Fibroblast of lung (primary cell): ENCODE data around the gene MACF1. TPM values are rescaled to one million over a fixed set of nuclear protein-coding genes. Genes with fewer than 3 reads are reported as not detected.
A peak's percentile ranks its signal among the peaks of the same experiment; 100 is the strongest.

Experiments used
- DNase-seq, 2 donors: peaks; one replicate each; pipeline versions ENCODE4 v3.0.0 to v3.0.0-alpha.2; 2010; ENCODE audit warnings: low read depth in 2 of 2
- H2AFZ ChIP-seq: 2 replicates; pipeline ENCODE4 v1.5.1; 2012; ENCODE audit warnings: low read length, control low read depth, inconsistent platforms
- H3K27ac ChIP-seq: 2 replicates; pipeline ENCODE4 v1.5.1; 2011; ENCODE audit warnings: low read length, control low read depth; ENCODE audit not compliant: insufficient read depth
- H3K27me3 ChIP-seq: 2 replicates; pipeline ENCODE4 v1.5.1; 2011; ENCODE audit warnings: mild to moderate bottlenecking, low read length; ENCODE audit not compliant: control insufficient read depth, insufficient read depth
- H3K36me3 ChIP-seq: 2 replicates; pipeline ENCODE4 v1.5.1; 2011; ENCODE audit warnings: low read length; ENCODE audit not compliant: control insufficient read depth, insufficient read depth
- H3K4me1 ChIP-seq: 2 replicates; pipeline ENCODE4 v1.5.1; 2011; ENCODE audit warnings: low read length; ENCODE audit not compliant: control insufficient read depth, insufficient read depth; ENCODE audit errors: extremely low read depth
- H3K4me2 ChIP-seq: 2 replicates; pipeline ENCODE4 v1.5.1; 2011; ENCODE audit warnings: low read length, control low read depth; ENCODE audit not compliant: insufficient read depth; ENCODE audit errors: extremely low read depth
- H3K4me3 ChIP-seq, 4 experiments: fragments of 200-600 bp in 1 of 4; sonication (generic) in 1 of 4; replicated peaks in 1 of 4; 2 replicates each; pipeline ENCODE4 v1.5.1; 2011 to 2016; ENCODE audit warnings: low read length in 4 of 4, low read depth in 3 of 4, mild to moderate bottlenecking in 3 of 4, control low read depth in 2 of 4, inconsistent platforms in 1 of 4, mixed read lengths in 1 of 4; ENCODE audit not compliant: insufficient read depth in 1 of 4; ENCODE audit errors: control extremely low read depth in 1 of 4
- H3K79me2 ChIP-seq: 2 replicates; pipeline ENCODE4 v1.5.1; 2012; ENCODE audit warnings: mild to moderate bottlenecking, low read length, inconsistent platforms; ENCODE audit not compliant: control insufficient read depth, insufficient read depth
- H3K9ac ChIP-seq: 2 replicates; pipeline ENCODE4 v1.5.1; 2011; ENCODE audit warnings: mild to moderate bottlenecking, low read length, control low read depth; ENCODE audit not compliant: insufficient read depth
- H3K9me3 ChIP-seq: 2 replicates; pipeline ENCODE4 v1.5.1; 2012; ENCODE audit warnings: low read depth, low read length; ENCODE audit not compliant: control insufficient read depth, insufficient read depth
- H4K20me1 ChIP-seq: 2 replicates; pipeline ENCODE4 v1.5.1; 2011; ENCODE audit warnings: low read length; ENCODE audit not compliant: control insufficient read depth, insufficient read depth; ENCODE audit errors: extremely low read depth
- CTCF ChIP-seq, 2 donors: IDR thresholded peaks in 1 of 2; conservative IDR thresholded peaks in 1 of 2; 1 replicate in 1 of 2; 2 replicates in 1 of 2; pipeline ENCODE4 v1.5.1; 2011 to 2012; ENCODE audit warnings: low read length in 2 of 2, control low read depth in 1 of 2, inconsistent platforms in 1 of 2, low read depth in 1 of 2, mild to moderate bottlenecking in 1 of 2
- EZH2 ChIP-seq: IDR thresholded peaks from 2 replicates; pipeline ENCODE4 v1.5.1; 2012; ENCODE audit warnings: low read length, control low read depth, mild to moderate bottlenecking; ENCODE audit errors: missing control alignments
- polyA plus RNA-seq, 2 donors: library from polyadenylated mRNA; depleted of rRNA in 1 of 2; stranded (reverse) in 1 of 2; unstranded in 1 of 2; fragments of >200 nt; gene quantifications; 2 replicates each; pipeline ENCODE4 v1.2.1, GENCODE V29; 2011 to 2012; ENCODE audit warnings: missing spikeins in 1 of 2
- total RNA-seq: library from RNA; depleted of rRNA; stranded (reverse); fragments of >200 nt; gene quantifications from 2 replicates; pipeline ENCODE4 v1.2.1, GENCODE V29; 2014

MACF1 gene
- total and polyA plus RNA-seq, 2 donors (not counting 1 experiment from before 2014, with no cell fraction given) = 178 to 414 TPM

DNA sequence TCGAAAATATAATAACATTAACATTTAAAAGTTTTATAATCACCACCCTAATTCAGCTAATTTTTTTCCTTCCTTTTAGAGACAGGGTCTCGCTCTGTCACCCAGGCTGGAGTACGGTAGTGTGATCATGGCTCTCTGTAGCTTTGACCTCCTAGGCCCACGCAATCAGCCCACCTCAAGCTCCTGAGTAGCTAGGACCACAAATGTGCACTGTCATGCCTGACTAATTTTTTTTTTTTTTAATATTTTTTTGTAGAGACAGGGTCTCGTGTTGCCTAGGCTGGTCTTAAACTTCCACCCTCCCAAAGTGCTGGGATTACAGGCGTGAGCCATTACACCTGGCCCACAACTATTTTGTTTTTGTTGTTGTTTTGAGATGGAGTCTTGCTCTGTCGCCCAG is 172.2 kb downstream of the MACF1 start:
- TF ChIP-seq EZH2 (no peak), CTCF (conservative IDR thresholded peaks at IDR 0.05 in 1 of 2, IDR thresholded peaks at IDR 0.05 in 1 of 2; ENCODE audit: low read depth in 1 of 2, low read length in 2 of 2) (no peak)
- no peak overlapping the region for H3K4me2 ChIP-seq
- H3K36me3 ChIP-seq = peaks cover 2% of the 10 kb centered on the region
- H3K27me3 ChIP-seq = no peaks in the 10 kb centered on the region
- H3K79me2 ChIP-seq = no peaks in the 10 kb centered on the region
- no peak overlapping the region for H3K27ac ChIP-seq
- H3K4me3 ChIP-seq = no peak overlapping the region
- H2AFZ ChIP-seq = no peak overlapping the region
- DNase-seq = no peak
- H3K9me3 ChIP-seq = no peaks in the 10 kb centered on the region
- H3K9ac ChIP-seq = no peak overlapping the region
- no peaks in the 10 kb centered on the region for H3K4me1 ChIP-seq
- no peaks in the 10 kb centered on the region for H4K20me1 ChIP-seq

- Histone ChIP-seq H3K4me1 (no peaks in the 10 kb centered on the region), H3K9ac (no peak overlapping the region), H3K27me3 (no peaks in the 10 kb centered on the region), H3K79me2 (no peaks in the 10 kb centered on the region), H3K27ac (no peak overlapping the region), H3K9me3 (no peaks in the 10 kb centered on the region), H2AFZ (no peak overlapping the region), H3K4me2 (no peak overlapping the region), H4K20me1 (no peaks in the 10 kb centered on the region), H3K4me3 (no peak overlapping the region), H3K36me3 (no peaks in the 10 kb centered on the region)
- DNase-seq = no peak
- TF ChIP-seq CTCF (conservative IDR thresholded peaks at IDR 0.05 in 1 of 2, IDR thresholded peaks at IDR 0.05 in 1 of 2; ENCODE audit: low read depth in 1 of 2, low read length in 2 of 2) (peak in 1 of 2 donors; percentile 43), EZH2 (no peak)
Measured at GRCh38 chr1:39378377-39378776, 173.9 kb downstream of the MACF1 start.

GRCh38 chr1:39379187-39379586 is 174.7 kb downstream of the MACF1 start:
- no peak overlapping the region for H2AFZ ChIP-seq
- H3K27ac ChIP-seq = no peak overlapping the region
- no peak for TF ChIP-seq CTCF (conservative IDR thresholded peaks at IDR 0.05 in 1 of 2, IDR thresholded peaks at IDR 0.05 in 1 of 2; ENCODE audit: low read depth in 1 of 2, low read length in 2 of 2)
- TF ChIP-seq EZH2 = no peak
- no peak overlapping the region for H3K4me3 ChIP-seq
- no peak for DNase-seq
- H3K9me3 ChIP-seq = no peaks in the 10 kb centered on the region
- H3K36me3 ChIP-seq = no peaks in the 10 kb centered on the region
- H3K9ac ChIP-seq = no peak overlapping the region
- peaks cover 2% of the 10 kb centered on the region for H3K4me1 ChIP-seq
- H3K4me2 ChIP-seq = no peak overlapping the region
- no peaks in the 10 kb centered on the region for H4K20me1 ChIP-seq
- H3K27me3 ChIP-seq = no peaks in the 10 kb centered on the region
- H3K79me2 ChIP-seq = no peaks in the 10 kb centered on the region
